Activated CD4-positive, alpha-beta T cell treated with anti-CD3 and anti-CD28 coated beads, Interleukin-2, amount 10 ng/mL, durations not matched to agents 24 days and 14 days (primary cell): ENCODE results near the gene CHST13. TPM values are rescaled to one million over a fixed set of nuclear protein-coding genes. Genes with fewer than 3 reads are reported as not detected.
A peak's percentile ranks its signal among the peaks of the same experiment; 100 is the strongest.
"Not testable (repeated sequence)": the region's sequence is repeated elsewhere in the genome, so short reads cannot be mapped to it uniquely, and the experiment has no call there.

Source experiments
- DNase-seq: peaks from one replicate; pipeline ENCODE4 v3.0.0; 2022
- H3K27ac Mint-ChIP-seq: one replicate; pipeline ENCODE4 v1.8.0; 2022; ENCODE audit warnings: mild to moderate bottlenecking, mixed read lengths
- H3K27me3 Mint-ChIP-seq: one replicate; pipeline ENCODE4 v1.8.0; 2022; ENCODE audit warnings: mixed read lengths
- H3K36me3 Mint-ChIP-seq: one replicate; pipeline ENCODE4 v1.8.0; 2022; ENCODE audit warnings: low read depth, mild to moderate bottlenecking, mixed read lengths
- H3K4me1 Mint-ChIP-seq: one replicate; pipeline ENCODE4 v1.8.0; 2021; ENCODE audit warnings: mixed read lengths
- H3K4me3 Mint-ChIP-seq: one replicate; pipeline ENCODE4 v1.8.0; 2022; ENCODE audit warnings: mild to moderate bottlenecking, moderate library complexity, mixed read lengths
- H3K9me3 Mint-ChIP-seq: one replicate; pipeline ENCODE4 v1.8.0; 2021; ENCODE audit warnings: mixed read lengths
- intact Hi-C: fragments of 100-400 bp; cut with micrococcal nuclease; formaldehyde crosslinking; loops from one replicate; pipeline ENCODE4 v1.15.1; 2023
- total RNA-seq: library from RNA; stranded (reverse); gene quantifications from 2 replicates; pipeline ENCODE4 v1.2.3, GENCODE V29; 2022

The CHST13 gene
- total RNA-seq, 1 donor from 2014 or later, result not detected

- no peaks in the 10 kb centered on the region for H3K9me3 Mint-ChIP-seq
- H3K27ac Mint-ChIP-seq, result no peak overlapping the region
- peak; percentile 40 for DNase-seq
- intact Hi-C loops, result no loop called here
- H3K27me3 Mint-ChIP-seq, result peaks cover 7% of the 10 kb centered on the region
- H3K4me3 Mint-ChIP-seq, result no peak overlapping the region
- no peaks in the 10 kb centered on the region for H3K36me3 Mint-ChIP-seq
- H3K4me1 Mint-ChIP-seq, result no peaks in the 10 kb centered on the region
Measured at GRCh38 chr3:126567696-126568438, 43.9 kb downstream of the CHST13 start.

- H3K4me1 Mint-ChIP-seq, result no peaks in the 10 kb centered on the region
- peaks cover 7% of the 10 kb centered on the region for H3K27me3 Mint-ChIP-seq
- no peak overlapping the region for H3K27ac Mint-ChIP-seq
- no peak overlapping the region for H3K4me3 Mint-ChIP-seq
- no peaks in the 10 kb centered on the region for H3K36me3 Mint-ChIP-seq
- no peaks in the 10 kb centered on the region for H3K9me3 Mint-ChIP-seq
- DNase-seq, result peak; percentile 41
- intact Hi-C loops, result no loop called here
Measured at GRCh38 chr3:126568776-126569342, 44.9 kb downstream of the CHST13 start.

GRCh38 chr3:126569390-126569975 is 45.5 kb downstream of the CHST13 start:
- no peak overlapping the region for H3K4me3 Mint-ChIP-seq
- peak; percentile 46 for DNase-seq
- H3K4me1 Mint-ChIP-seq, result no peaks in the 10 kb centered on the region

GRCh38 chr3:126570103-126570541 is 46.2 kb downstream of the CHST13 start:
- intact Hi-C loops, result no loop called here
- H3K27me3 Mint-ChIP-seq, result peaks cover 7% of the 10 kb centered on the region

More at GRCh38 chr3:126569390-126569975, 45.5 kb downstream of the CHST13 start:
- H3K36me3 Mint-ChIP-seq, result no peaks in the 10 kb centered on the region
- intact Hi-C loops, result no loop called here
- no peak overlapping the region for H3K27ac Mint-ChIP-seq
- no peaks in the 10 kb centered on the region for H3K9me3 Mint-ChIP-seq
- H3K27me3 Mint-ChIP-seq, result peaks cover 7% of the 10 kb centered on the region

GRCh38 chr3:126571078-126571477 is 47.1 kb downstream of the CHST13 start:
- Mint-ChIP-seq H3K27me3 (peaks cover 2% of the 10 kb centered on the region), H3K27ac (no peak overlapping the region), H3K4me3 (no peak overlapping the region), H3K36me3 (no peaks in the 10 kb centered on the region), H3K9me3 (no peaks in the 10 kb centered on the region), H3K4me1 (no peaks in the 10 kb centered on the region)
- peak; percentile 46 for DNase-seq
- intact Hi-C loops, result no loop called here

More at GRCh38 chr3:126570103-126570541, 46.2 kb downstream of the CHST13 start:
- peak; percentile 48 for DNase-seq
- H3K36me3 Mint-ChIP-seq, result no peaks in the 10 kb centered on the region
- no peaks in the 10 kb centered on the region for H3K9me3 Mint-ChIP-seq
- no peaks in the 10 kb centered on the region for H3K4me1 Mint-ChIP-seq
- no peak overlapping the region for H3K27ac Mint-ChIP-seq
- no peak overlapping the region for H3K4me3 Mint-ChIP-seq

- Mint-ChIP-seq H3K9me3 (no peaks in the 10 kb centered on the region), H3K4me1 (no peaks in the 10 kb centered on the region), H3K27ac (no peak overlapping the region), H3K4me3 (no peak overlapping the region), H3K27me3 (peaks cover 2% of the 10 kb centered on the region), H3K36me3 (no peaks in the 10 kb centered on the region)
- DNase-seq, result peak; percentile 48
- intact Hi-C loops, result no loop called here
Measured at GRCh38 chr3:126573492-126574117, 49.6 kb downstream of the CHST13 start.

GRCh38 chr3:126577261-126577660 is 53.3 kb downstream of the CHST13 start:
- H3K27me3 Mint-ChIP-seq, result peaks cover 15% of the 10 kb centered on the region
- no peak overlapping the region for H3K27ac Mint-ChIP-seq
- no peaks in the 10 kb centered on the region for H3K36me3 Mint-ChIP-seq
- no peak for DNase-seq
- no peak overlapping the region for H3K4me3 Mint-ChIP-seq
- no peaks in the 10 kb centered on the region for H3K9me3 Mint-ChIP-seq
- no peaks in the 10 kb centered on the region for H3K4me1 Mint-ChIP-seq
- intact Hi-C loops, result no loop called here

GRCh38 chr3:126578702-126579101 is 54.7 kb downstream of the CHST13 start:
- Mint-ChIP-seq H3K4me1 (no peaks in the 10 kb centered on the region), H3K27me3 (peaks cover 16% of the 10 kb centered on the region), H3K27ac (no peak overlapping the region), H3K9me3 (no peaks in the 10 kb centered on the region), H3K4me3 (no peak overlapping the region), H3K36me3 (no peaks in the 10 kb centered on the region)
- intact Hi-C loops, result no loop called here
- DNase-seq, result no peak

- no peak overlapping the region for H3K4me3 Mint-ChIP-seq
- H3K27me3 Mint-ChIP-seq, result peaks cover 14% of the 10 kb centered on the region
- no peak for DNase-seq
- H3K27ac Mint-ChIP-seq, result no peak overlapping the region
- H3K36me3 Mint-ChIP-seq, result no peaks in the 10 kb centered on the region
- intact Hi-C loops, result no loop called here
- no peaks in the 10 kb centered on the region for H3K9me3 Mint-ChIP-seq
- no peaks in the 10 kb centered on the region for H3K4me1 Mint-ChIP-seq
Measured at GRCh38 chr3:126580746-126581145, 56.8 kb downstream of the CHST13 start.

- no peak for DNase-seq
- Mint-ChIP-seq H3K27ac (no peak overlapping the region), H3K4me1 (no peaks in the 10 kb centered on the region), H3K4me3 (no peak overlapping the region), H3K27me3 (peaks cover 14% of the 10 kb centered on the region), H3K9me3 (no peaks in the 10 kb centered on the region), H3K36me3 (no peaks in the 10 kb centered on the region)
- intact Hi-C loops, result no loop called here
Measured at GRCh38 chr3:126581569-126581968, 57.6 kb downstream of the CHST13 start.

GRCh38 chr3:126582311-126582710 is 58.4 kb downstream of the CHST13 start:
- Mint-ChIP-seq H3K27me3 (peaks cover 14% of the 10 kb centered on the region), H3K4me3 (no peak overlapping the region), H3K36me3 (no peaks in the 10 kb centered on the region), H3K27ac (no peak overlapping the region), H3K9me3 (no peaks in the 10 kb centered on the region), H3K4me1 (no peaks in the 10 kb centered on the region)
- no peak for DNase-seq
- intact Hi-C loops, result no loop called here

GRCh38 chr3:126591515-126591914 is 67.6 kb downstream of the CHST13 start:
- H3K36me3 Mint-ChIP-seq, DNase-seq, H3K4me1 Mint-ChIP-seq, H3K4me3 Mint-ChIP-seq, intact Hi-C loops, H3K27ac Mint-ChIP-seq: not testable (repeated sequence)
- H3K27me3 Mint-ChIP-seq, result peaks cover 20% of the 10 kb centered on the region
- H3K9me3 Mint-ChIP-seq, result peaks cover 11% of the 10 kb centered on the region
